GM08714 (cell line): ENCODE measurements around the gene HOTAIR.

Experiments
- H3K4me3 ChIP-seq: fragments of 200-500 bp; sonication (Bioruptor generic); 2 replicates; pipeline ENCODE4 v1.5.1; 2014; ENCODE audit warnings: mild to moderate bottlenecking, low read length, inconsistent platforms
- ZNF274 ChIP-seq: IDR thresholded peaks from 2 replicates; pipeline ENCODE4 v1.6.1; 2012; ENCODE audit warnings: mild to moderate bottlenecking, low read depth, low read length

Gene HOTAIR

GRCh38 chr12:53998110-53998899 is 23.6 kb upstream of the HOTAIR start:
- H3K4me3 ChIP-seq = no peak overlapping the region
- no peak for TF ChIP-seq ZNF274

GRCh38 chr12:53997204-53998109 is 22.7 kb upstream of the HOTAIR start:
- no peak for TF ChIP-seq ZNF274

GRCh38 chr12:53996240-53997203 is 21.8 kb upstream of the HOTAIR start:
- TF ChIP-seq ZNF274 = no peak
- peak overlapping the region; percentile 6; the same call in 1 of the 2 replicates for H3K4me3 ChIP-seq

More at GRCh38 chr12:53997204-53998109, 22.7 kb upstream of the HOTAIR start:
- no peak overlapping the region for H3K4me3 ChIP-seq

- H3K4me3 ChIP-seq = peak overlapping the region; percentile 6; the same call in 1 of the 2 replicates
- TF ChIP-seq ZNF274 = no peak
Observed at GRCh38 chr12:53995378-53996239, 20.9 kb upstream of the HOTAIR start.

GRCh38 chr12:53995002-53995377 is 20.2 kb upstream of the HOTAIR start:
- H3K4me3 ChIP-seq = no peak overlapping the region
- no peak for TF ChIP-seq ZNF274

GRCh38 chr12:53994264-53995001 is 19.7 kb upstream of the HOTAIR start:
- no peak overlapping the region for H3K4me3 ChIP-seq
- no peak for TF ChIP-seq ZNF274

- no peak overlapping the region for H3K4me3 ChIP-seq
- TF ChIP-seq ZNF274 = no peak
Observed at GRCh38 chr12:53994009-53994263, 19.2 kb upstream of the HOTAIR start.

- TF ChIP-seq ZNF274 = no peak
Observed at GRCh38 chr12:53993162-53994008, 18.6 kb upstream of the HOTAIR start.

GRCh38 chr12:53992377-53992889 is 17.7 kb upstream of the HOTAIR start:
- no peak for TF ChIP-seq ZNF274
- H3K4me3 ChIP-seq = no peak overlapping the region

More at GRCh38 chr12:53993162-53994008, 18.6 kb upstream of the HOTAIR start:
- no peak overlapping the region for H3K4me3 ChIP-seq

GRCh38 chr12:53991077-53991460 is 16.3 kb upstream of the HOTAIR start:
- no peak overlapping the region for H3K4me3 ChIP-seq
- no peak for TF ChIP-seq ZNF274

GRCh38 chr12:53990311-53991076 is 15.7 kb upstream of the HOTAIR start:
- H3K4me3 ChIP-seq = no peak overlapping the region
- no peak for TF ChIP-seq ZNF274
